HEK293 (cell line): Measurements from ENCODE around the gene SIL1.

Experiments used
- CTCF ChIA-PET: fragments of 350-600 bp; formaldehyde crosslinking; extraction: SDS; loops from one replicate; lab custom pipeline; 2021; ENCODE audit warnings: antibody characterized with exemption; lab: Yijun Ruan, JAX
- POLR2A ChIA-PET: fragments of 300-600 bp; formaldehyde crosslinking; extraction: SDS; loops from one replicate; lab custom pipeline; 2020; ENCODE audit warnings: antibody characterized with exemption, inconsistent platforms; lab: Yijun Ruan, JAX
- H3K27ac ChIP-seq: fragments of 200-500 bp; sonication (Bioruptor generic); 2 replicates; pipeline ENCODE4 v1.5.1; 2014; ENCODE audit warnings: low read depth, low read length, control low read depth, inconsistent platforms; ENCODE audit errors: extremely low read depth
- H3K36me3 ChIP-seq, 2 experiments: fragments of 200-500 bp in 1 of 2; sonication (Bioruptor generic) in 1 of 2; 1 replicate in 1 of 2; 2 replicates in 1 of 2; pipeline ENCODE4 v1.5.1; 2014 to 2017; ENCODE audit warnings: inconsistent platforms in 2 of 2, low read length in 2 of 2; ENCODE audit not compliant: control insufficient read depth in 2 of 2, insufficient read depth in 1 of 2
- H3K4me1 ChIP-seq: fragments of 200-500 bp; sonication (Bioruptor generic); 2 replicates; pipeline ENCODE4 v1.5.1; 2014; ENCODE audit warnings: mild to moderate bottlenecking, low read length, inconsistent platforms; ENCODE audit not compliant: control insufficient read depth, insufficient read depth
- H3K4me3 ChIP-seq: 2 replicates; pipeline ENCODE4 v1.5.1; 2011; ENCODE audit warnings: low read depth, mild to moderate bottlenecking, control low read depth, low read length, moderate library complexity
- H3K9me3 ChIP-seq: fragments of 200-500 bp; sonication (Bioruptor generic); 2 replicates; pipeline ENCODE4 v1.5.1; 2014; ENCODE audit warnings: low read depth, low read length, inconsistent platforms; ENCODE audit not compliant: control insufficient read depth, insufficient read depth
- BCL11A ChIP-seq: fragments of 450-650 bp; formaldehyde crosslinking; IDR thresholded peaks from 2 replicates; pipeline ENCODE4 v1.5.1; 2016; ENCODE audit warnings: low read depth, missing biosample characterization, missing genetic modification characterization
- EGR2 ChIP-seq: fragments of 450-650 bp; formaldehyde crosslinking; IDR thresholded peaks from 2 replicates; pipeline ENCODE4 v1.5.1; 2016; ENCODE audit warnings: low read depth, missing biosample characterization, missing genetic modification characterization
- FEZF1 ChIP-seq: fragments of 450-650 bp; formaldehyde crosslinking; IDR thresholded peaks from 2 replicates; pipeline ENCODE4 v1.5.1; 2016; ENCODE audit warnings: missing biosample characterization, missing genetic modification characterization
- GLI4 ChIP-seq: fragments of 450-650 bp; formaldehyde crosslinking; IDR thresholded peaks from 2 replicates; pipeline ENCODE4 v1.5.1; 2016; ENCODE audit warnings: missing biosample characterization, missing genetic modification characterization
- HOXD13 ChIP-seq: sonication (generic); formaldehyde crosslinking; IDR thresholded peaks from 2 replicates; pipeline ENCODE4 v1.8.0; 2022; ENCODE audit warnings: missing genetic modification reagents, borderline replicate concordance
- PRDM1 ChIP-seq: fragments of 450-650 bp; formaldehyde crosslinking; IDR thresholded peaks from 2 replicates; pipeline ENCODE4; 2016; ENCODE audit warnings: missing biosample characterization, missing genetic modification characterization
- SP2 ChIP-seq: fragments of 450-650 bp; formaldehyde crosslinking; IDR thresholded peaks from 2 replicates; pipeline ENCODE4 v1.5.1; 2016; ENCODE audit warnings: missing biosample characterization, missing genetic modification characterization
- SP7 ChIP-seq: fragments of 450-650 bp; formaldehyde crosslinking; IDR thresholded peaks from 2 replicates; pipeline ENCODE4 v1.5.1; 2016; ENCODE audit warnings: missing biosample characterization, missing genetic modification characterization
- ZBTB11 ChIP-seq: fragments of 450-650 bp; formaldehyde crosslinking; conservative IDR thresholded peaks from 2 replicates; pipeline ENCODE4 v1.5.1; 2016; ENCODE audit warnings: low read depth, missing biosample characterization, missing genetic modification characterization
- ZBTB17 ChIP-seq: fragments of 450-650 bp; formaldehyde crosslinking; IDR thresholded peaks from 2 replicates; pipeline ENCODE4 v1.5.1; 2016; ENCODE audit warnings: missing biosample characterization, missing genetic modification characterization
- ZFHX2 ChIP-seq: fragments of 450-650 bp; formaldehyde crosslinking; conservative IDR thresholded peaks from 2 replicates; pipeline ENCODE4 v1.5.1; 2016; ENCODE audit warnings: missing biosample characterization, missing genetic modification characterization
- ZIC2 ChIP-seq: fragments of 450-650 bp; formaldehyde crosslinking; IDR thresholded peaks from 2 replicates; pipeline ENCODE4 v1.5.1; 2016; ENCODE audit warnings: missing biosample characterization, missing genetic modification characterization
- ZNF2 ChIP-seq: fragments of 450-650 bp; formaldehyde crosslinking; IDR thresholded peaks from 2 replicates; pipeline ENCODE4 v1.5.1; 2016; ENCODE audit warnings: missing biosample characterization, missing genetic modification characterization
- ZNF266 ChIP-seq: fragments of 450-650 bp; formaldehyde crosslinking; IDR thresholded peaks from 2 replicates; pipeline ENCODE4 v1.5.1; 2016; ENCODE audit warnings: missing biosample characterization, missing genetic modification characterization, low read depth
- ZNF302 ChIP-seq: fragments of 450-650 bp; formaldehyde crosslinking; IDR thresholded peaks from 2 replicates; pipeline ENCODE4 v1.5.1; 2016; ENCODE audit warnings: missing biosample characterization, missing genetic modification characterization, low read depth
- ZNF350 ChIP-seq: fragments of 450-650 bp; formaldehyde crosslinking; IDR thresholded peaks from 2 replicates; pipeline ENCODE4 v1.5.0; 2017; ENCODE audit warnings: missing biosample characterization, mild to moderate bottlenecking, missing genetic modification characterization
- ZNF398 ChIP-seq: fragments of 450-650 bp; formaldehyde crosslinking; IDR thresholded peaks from 2 replicates; pipeline ENCODE4 v1.5.1; 2017; ENCODE audit warnings: missing biosample characterization, missing genetic modification characterization
- ZNF549 ChIP-seq: fragments of 450-650 bp; IDR thresholded peaks from 2 replicates; pipeline ENCODE4 v1.5.1; 2018; ENCODE audit warnings: missing biosample characterization, missing genetic modification characterization, mild to moderate bottlenecking, inconsistent platforms, moderate library complexity
- ZNF571 ChIP-seq: fragments of 450-650 bp; formaldehyde crosslinking; IDR thresholded peaks from 2 replicates; pipeline ENCODE4 v1.5.0; 2017; ENCODE audit warnings: missing biosample characterization, missing genetic modification characterization
- ZNF623 ChIP-seq: fragments of 450-650 bp; formaldehyde crosslinking; IDR thresholded peaks from 2 replicates; pipeline ENCODE4 v1.5.1; 2016; ENCODE audit warnings: missing biosample characterization, missing genetic modification characterization
- ZNF626 ChIP-seq: fragments of 450-650 bp; sonication (Bioruptor Pico); formaldehyde crosslinking; IDR thresholded peaks from 2 replicates; pipeline ENCODE4 v1.5.1; 2018; ENCODE audit warnings: missing biosample characterization, missing genetic modification characterization, inconsistent platforms
- ZNF777 ChIP-seq: fragments of 450-650 bp; formaldehyde crosslinking; IDR thresholded peaks from 2 replicates; pipeline ENCODE4 v1.5.1; 2017; ENCODE audit warnings: missing biosample characterization, missing genetic modification characterization, borderline replicate concordance
- ZNF843 ChIP-seq: fragments of 450-650 bp; formaldehyde crosslinking; IDR thresholded peaks from 2 replicates; pipeline ENCODE4 v1.5.1; 2016; ENCODE audit warnings: missing biosample characterization, missing genetic modification characterization
- TF ChIP-seq, protein P1 (sequence below): fragments of 450-650 bp; formaldehyde crosslinking; IDR thresholded peaks from 2 replicates; pipeline ENCODE4 v1.5.1; 2016; ENCODE audit warnings: missing biosample characterization, missing genetic modification characterization
- TF ChIP-seq, protein P2 (sequence below): fragments of 450-650 bp; IDR thresholded peaks from 2 replicates; pipeline ENCODE4 v1.5.1; 2018; ENCODE audit warnings: missing biosample characterization, missing genetic modification characterization
- TF ChIP-seq, protein P3 (sequence below): fragments of 450-650 bp; formaldehyde crosslinking; IDR thresholded peaks from 2 replicates; pipeline ENCODE4 v1.5.1; 2017; ENCODE audit warnings: missing biosample characterization, missing genetic modification characterization
- TF ChIP-seq, protein P4 (sequence below): fragments of 450-650 bp; formaldehyde crosslinking; IDR thresholded peaks from 2 replicates; pipeline ENCODE4 v1.5.1; 2016; ENCODE audit warnings: missing biosample characterization, missing genetic modification characterization

The SIL1 gene

GRCh38 chr5:138953387-138954256 is 244.5 kb downstream of the SIL1 start:
- no peaks in the 10 kb centered on the region for H3K36me3 ChIP-seq
- no peak overlapping the region for H3K27ac ChIP-seq
- no peak for TF ChIP-seq ZNF398
- TF ChIP-seq, protein P1, sequence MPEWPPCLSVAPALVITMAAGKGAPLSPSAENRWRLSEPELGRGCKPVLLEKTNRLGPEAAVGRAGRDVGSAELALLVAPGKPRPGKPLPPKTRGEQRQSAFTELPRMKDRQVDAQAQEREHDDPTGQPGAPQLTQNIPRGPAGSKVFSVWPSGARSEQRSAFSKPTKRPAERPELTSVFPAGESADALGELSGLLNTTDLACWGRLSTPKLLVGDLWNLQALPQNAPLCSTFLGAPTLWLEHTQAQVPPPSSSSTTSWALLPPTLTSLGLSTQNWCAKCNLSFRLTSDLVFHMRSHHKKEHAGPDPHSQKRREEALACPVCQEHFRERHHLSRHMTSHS (tag by site-specific recombination) = no peak
- no peak for TF ChIP-seq ZNF571 (tag by site-specific recombination)
- TF ChIP-seq, protein P2, sequence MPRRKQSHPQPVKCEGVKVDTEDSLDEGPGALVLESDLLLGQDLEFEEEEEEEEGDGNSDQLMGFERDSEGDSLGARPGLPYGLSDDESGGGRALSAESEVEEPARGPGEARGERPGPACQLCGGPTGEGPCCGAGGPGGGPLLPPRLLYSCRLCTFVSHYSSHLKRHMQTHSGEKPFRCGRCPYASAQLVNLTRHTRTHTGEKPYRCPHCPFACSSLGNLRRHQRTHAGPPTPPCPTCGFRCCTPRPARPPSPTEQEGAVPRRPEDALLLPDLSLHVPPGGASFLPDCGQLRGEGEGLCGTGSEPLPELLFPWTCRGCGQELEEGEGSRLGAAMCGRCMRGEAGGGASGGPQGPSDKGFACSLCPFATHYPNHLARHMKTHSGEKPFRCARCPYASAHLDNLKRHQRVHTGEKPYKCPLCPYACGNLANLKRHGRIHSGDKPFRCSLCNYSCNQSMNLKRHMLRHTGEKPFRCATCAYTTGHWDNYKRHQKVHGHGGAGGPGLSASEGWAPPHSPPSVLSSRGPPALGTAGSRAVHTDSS = no peak
- TF ChIP-seq ZNF777 (tag by site-specific recombination) = no peak
- TF ChIP-seq ZNF843 (tag by site-specific recombination) = no peak
- TF ChIP-seq HOXD13 (CRISPR knock-in tag) = no peak
- TF ChIP-seq ZBTB17 = 0 out of 2 replicates have a peak, but pooled peaks have one; percentile 14
- TF ChIP-seq EGR2 (tag by site-specific recombination) = peak; percentile 80
- TF ChIP-seq ZNF623 (tag by site-specific recombination) = no peak
- no peak for TF ChIP-seq ZNF302 (tag by site-specific recombination)
- TF ChIP-seq SP2 (tag by site-specific recombination) = no peak
- TF ChIP-seq ZNF549 (tag by site-specific recombination) = no peak
- no peak for TF ChIP-seq ZNF266 (tag by site-specific recombination)
- TF ChIP-seq GLI4 (tag by site-specific recombination) = no peak
- no peak for TF ChIP-seq FEZF1 (tag by site-specific recombination)
- TF ChIP-seq ZNF626 (tag by site-specific recombination) = no peak
- TF ChIP-seq, protein P3, sequence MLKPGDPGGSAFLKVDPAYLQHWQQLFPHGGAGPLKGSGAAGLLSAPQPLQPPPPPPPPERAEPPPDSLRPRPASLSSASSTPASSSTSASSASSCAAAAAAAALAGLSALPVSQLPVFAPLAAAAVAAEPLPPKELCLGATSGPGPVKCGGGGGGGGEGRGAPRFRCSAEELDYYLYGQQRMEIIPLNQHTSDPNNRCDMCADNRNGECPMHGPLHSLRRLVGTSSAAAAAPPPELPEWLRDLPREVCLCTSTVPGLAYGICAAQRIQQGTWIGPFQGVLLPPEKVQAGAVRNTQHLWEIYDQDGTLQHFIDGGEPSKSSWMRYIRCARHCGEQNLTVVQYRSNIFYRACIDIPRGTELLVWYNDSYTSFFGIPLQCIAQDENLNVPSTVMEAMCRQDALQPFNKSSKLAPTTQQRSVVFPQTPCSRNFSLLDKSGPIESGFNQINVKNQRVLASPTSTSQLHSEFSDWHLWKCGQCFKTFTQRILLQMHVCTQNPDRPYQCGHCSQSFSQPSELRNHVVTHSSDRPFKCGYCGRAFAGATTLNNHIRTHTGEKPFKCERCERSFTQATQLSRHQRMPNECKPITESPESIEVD (tag by site-specific recombination) = no peak
- no peak for TF ChIP-seq ZNF350 (tag by site-specific recombination)
- no peak for TF ChIP-seq PRDM1
- TF ChIP-seq ZBTB11 (tag by site-specific recombination) = no peak
- no peak for TF ChIP-seq BCL11A (tag by site-specific recombination)
- TF ChIP-seq, protein P4, sequence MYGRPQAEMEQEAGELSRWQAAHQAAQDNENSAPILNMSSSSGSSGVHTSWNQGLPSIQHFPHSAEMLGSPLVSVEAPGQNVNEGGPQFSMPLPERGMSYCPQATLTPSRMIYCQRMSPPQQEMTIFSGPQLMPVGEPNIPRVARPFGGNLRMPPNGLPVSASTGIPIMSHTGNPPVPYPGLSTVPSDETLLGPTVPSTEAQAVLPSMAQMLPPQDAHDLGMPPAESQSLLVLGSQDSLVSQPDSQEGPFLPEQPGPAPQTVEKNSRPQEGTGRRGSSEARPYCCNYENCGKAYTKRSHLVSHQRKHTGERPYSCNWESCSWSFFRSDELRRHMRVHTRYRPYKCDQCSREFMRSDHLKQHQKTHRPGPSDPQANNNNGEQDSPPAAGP (tag by site-specific recombination) = peak; percentile 87
- no peak for TF ChIP-seq SP7 (tag by site-specific recombination)
- no peak for TF ChIP-seq ZNF2
- TF ChIP-seq ZIC2 (tag by site-specific recombination) = 0 out of 2 replicates have a peak, but pooled peaks have one; percentile 9
- peak; percentile 90 for TF ChIP-seq ZFHX2 (tag by site-specific recombination)
- no peak overlapping the region for H3K4me3 ChIP-seq
- CTCF ChIA-PET = interaction anchor here (0.6 to 0.7 kb wide), 2 partner anchors 21 to 98 kb away, joined by 3 read pairs; no protein-coding TSS in a partner anchor
- peaks cover 3% of the 10 kb centered on the region; the same call in 1 of the 2 replicates for H3K4me1 ChIP-seq
- no peaks in the 10 kb centered on the region for H3K9me3 ChIP-seq
- POLR2A ChIA-PET = interaction anchor here (1.1 kb wide), 1 partner anchor 16 kb away, joined by 3 read pairs; no protein-coding TSS in a partner anchor
